ENCODE measurements around the gene LRRC18.

LRRC18 gene

DNA sequence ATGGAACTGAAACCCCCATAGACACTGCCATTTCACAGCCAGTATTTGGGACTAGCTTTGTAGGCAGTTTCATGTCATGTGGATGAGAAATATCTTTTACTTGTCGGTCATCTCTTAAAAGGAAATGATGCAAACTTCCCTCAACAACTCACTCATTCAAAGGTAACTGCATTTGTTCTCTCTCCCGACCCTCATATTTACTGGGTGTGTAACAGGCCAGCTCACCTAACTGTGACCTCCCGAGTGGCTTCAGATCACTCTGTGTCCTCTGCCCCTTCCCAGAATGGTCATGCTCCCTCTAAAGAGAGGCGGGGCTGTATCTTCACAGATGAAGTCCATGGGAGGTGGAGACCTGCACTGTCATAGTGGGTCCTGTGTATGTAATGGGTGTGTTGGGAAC lies 14.7 kb downstream of the LRRC18 start:
- no peak for DNase-seq (ENCODE audit: low read depth in 1 of 2, low spot score in 1 of 2)
- TF ChIP-seq GABPA (IDR thresholded peaks at IDR 0.05; ENCODE audit: low read depth): no peak
- TF ChIP-seq, protein P1, sequence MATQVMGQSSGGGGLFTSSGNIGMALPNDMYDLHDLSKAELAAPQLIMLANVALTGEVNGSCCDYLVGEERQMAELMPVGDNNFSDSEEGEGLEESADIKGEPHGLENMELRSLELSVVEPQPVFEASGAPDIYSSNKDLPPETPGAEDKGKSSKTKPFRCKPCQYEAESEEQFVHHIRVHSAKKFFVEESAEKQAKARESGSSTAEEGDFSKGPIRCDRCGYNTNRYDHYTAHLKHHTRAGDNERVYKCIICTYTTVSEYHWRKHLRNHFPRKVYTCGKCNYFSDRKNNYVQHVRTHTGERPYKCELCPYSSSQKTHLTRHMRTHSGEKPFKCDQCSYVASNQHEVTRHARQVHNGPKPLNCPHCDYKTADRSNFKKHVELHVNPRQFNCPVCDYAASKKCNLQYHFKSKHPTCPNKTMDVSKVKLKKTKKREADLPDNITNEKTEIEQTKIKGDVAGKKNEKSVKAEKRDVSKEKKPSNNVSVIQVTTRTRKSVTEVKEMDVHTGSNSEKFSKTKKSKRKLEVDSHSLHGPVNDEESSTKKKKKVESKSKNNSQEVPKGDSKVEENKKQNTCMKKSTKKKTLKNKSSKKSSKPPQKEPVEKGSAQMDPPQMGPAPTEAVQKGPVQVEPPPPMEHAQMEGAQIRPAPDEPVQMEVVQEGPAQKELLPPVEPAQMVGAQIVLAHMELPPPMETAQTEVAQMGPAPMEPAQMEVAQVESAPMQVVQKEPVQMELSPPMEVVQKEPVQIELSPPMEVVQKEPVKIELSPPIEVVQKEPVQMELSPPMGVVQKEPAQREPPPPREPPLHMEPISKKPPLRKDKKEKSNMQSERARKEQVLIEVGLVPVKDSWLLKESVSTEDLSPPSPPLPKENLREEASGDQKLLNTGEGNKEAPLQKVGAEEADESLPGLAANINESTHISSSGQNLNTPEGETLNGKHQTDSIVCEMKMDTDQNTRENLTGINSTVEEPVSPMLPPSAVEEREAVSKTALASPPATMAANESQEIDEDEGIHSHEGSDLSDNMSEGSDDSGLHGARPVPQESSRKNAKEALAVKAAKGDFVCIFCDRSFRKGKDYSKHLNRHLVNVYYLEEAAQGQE (IDR thresholded peaks at IDR 0.05; ENCODE audit: insufficient replicate concordance, low read depth): no peak
- TF ChIP-seq POLR2AphosphoS5 (IDR thresholded peaks at IDR 0.05; ENCODE audit: low read depth): no peak
- TF ChIP-seq SPI1 (IDR thresholded peaks at IDR 0.05; ENCODE audit: borderline replicate concordance, low read depth): no peak
- TF ChIP-seq, protein P2, sequence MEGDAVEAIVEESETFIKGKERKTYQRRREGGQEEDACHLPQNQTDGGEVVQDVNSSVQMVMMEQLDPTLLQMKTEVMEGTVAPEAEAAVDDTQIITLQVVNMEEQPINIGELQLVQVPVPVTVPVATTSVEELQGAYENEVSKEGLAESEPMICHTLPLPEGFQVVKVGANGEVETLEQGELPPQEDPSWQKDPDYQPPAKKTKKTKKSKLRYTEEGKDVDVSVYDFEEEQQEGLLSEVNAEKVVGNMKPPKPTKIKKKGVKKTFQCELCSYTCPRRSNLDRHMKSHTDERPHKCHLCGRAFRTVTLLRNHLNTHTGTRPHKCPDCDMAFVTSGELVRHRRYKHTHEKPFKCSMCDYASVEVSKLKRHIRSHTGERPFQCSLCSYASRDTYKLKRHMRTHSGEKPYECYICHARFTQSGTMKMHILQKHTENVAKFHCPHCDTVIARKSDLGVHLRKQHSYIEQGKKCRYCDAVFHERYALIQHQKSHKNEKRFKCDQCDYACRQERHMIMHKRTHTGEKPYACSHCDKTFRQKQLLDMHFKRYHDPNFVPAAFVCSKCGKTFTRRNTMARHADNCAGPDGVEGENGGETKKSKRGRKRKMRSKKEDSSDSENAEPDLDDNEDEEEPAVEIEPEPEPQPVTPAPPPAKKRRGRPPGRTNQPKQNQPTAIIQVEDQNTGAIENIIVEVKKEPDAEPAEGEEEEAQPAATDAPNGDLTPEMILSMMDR (IDR thresholded peaks at IDR 0.05; ENCODE audit: insufficient read depth, low read length): no peak
- Histone ChIP-seq H3K27ac (replicated peaks) (no peak overlapping the region), H3K4me3 (replicated peaks; ENCODE audit: insufficient read depth, low read length) (no peak overlapping the region), H3K27me3 (ENCODE audit: insufficient read depth, poor library complexity, severe bottlenecking) (no peaks in the 10 kb centered on the region)

- Histone ChIP-seq H3K4me3 (replicated peaks; ENCODE audit: insufficient read depth, low read length) (no peak overlapping the region), H3K27ac (replicated peaks) (no peak overlapping the region), H3K27me3 (ENCODE audit: insufficient read depth, poor library complexity, severe bottlenecking) (no peaks in the 10 kb centered on the region)
- DNase-seq (ENCODE audit: low read depth in 1 of 2, low spot score in 1 of 2): no peak
- TF ChIP-seq SPI1 (IDR thresholded peaks at IDR 0.05; ENCODE audit: borderline replicate concordance, low read depth): no peak
Measured at GRCh38 chr10:48923748-48924147, 15.9 kb downstream of the LRRC18 start.

DNA sequence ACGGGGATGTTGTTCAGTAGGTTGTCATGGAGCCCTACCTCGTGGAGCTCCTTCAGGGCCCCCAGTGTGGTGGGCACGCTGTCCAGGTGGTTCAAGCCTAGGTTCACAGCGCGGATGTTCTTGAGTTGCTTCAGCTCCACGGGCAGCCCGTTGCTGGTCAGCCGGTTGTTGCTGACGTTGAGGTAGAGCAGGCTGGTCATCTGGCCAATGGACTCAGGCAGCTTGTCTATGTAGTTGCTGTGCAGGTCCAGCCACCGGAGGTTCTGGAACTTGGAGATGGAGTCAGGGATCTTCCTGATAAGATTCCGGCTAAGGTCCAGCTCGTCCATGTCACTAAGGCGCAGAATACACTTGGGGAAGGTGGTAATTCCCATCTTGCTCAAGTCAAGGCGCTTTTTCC lies 26.0 kb downstream of the LRRC18 start:
- no peak for TF ChIP-seq GABPA (IDR thresholded peaks at IDR 0.05; ENCODE audit: low read depth)
- TF ChIP-seq POLR2AphosphoS5 (IDR thresholded peaks at IDR 0.05; ENCODE audit: low read depth): no peak
- TF ChIP-seq, protein P1 (IDR thresholded peaks at IDR 0.05; ENCODE audit: insufficient replicate concordance, low read depth): no peak
- no peak for TF ChIP-seq SPI1 (IDR thresholded peaks at IDR 0.05; ENCODE audit: borderline replicate concordance, low read depth)
- TF ChIP-seq, protein P2 (IDR thresholded peaks at IDR 0.05; ENCODE audit: insufficient read depth, low read length): no peak
- DNase-seq (ENCODE audit: low read depth in 1 of 2, low spot score in 1 of 2): no peak
- no peak overlapping the region for H3K4me3 ChIP-seq (replicated peaks; ENCODE audit: insufficient read depth, low read length)
- no peaks in the 10 kb centered on the region for H3K27me3 ChIP-seq (ENCODE audit: insufficient read depth, poor library complexity, severe bottlenecking)
- H3K27ac ChIP-seq (replicated peaks): no peak overlapping the region

DNA sequence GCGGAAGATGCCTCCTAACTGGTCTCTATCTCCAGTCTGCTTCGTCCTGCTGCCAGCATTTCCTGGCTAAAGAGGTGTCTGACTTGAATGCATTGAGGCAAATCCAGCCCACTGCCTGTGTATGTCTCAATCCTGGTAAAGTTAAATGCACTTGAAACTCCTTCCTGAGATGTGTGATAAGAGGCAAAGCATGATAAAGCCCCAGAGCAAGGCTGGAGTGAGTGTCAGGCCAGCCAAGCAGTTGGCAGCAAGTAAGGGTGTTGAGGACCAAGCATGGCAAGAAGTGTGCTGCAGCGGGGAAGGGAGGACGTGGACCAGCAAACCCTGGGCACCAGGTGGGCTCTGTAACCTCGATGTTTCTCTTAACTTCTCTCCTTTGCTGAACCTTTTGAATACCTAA lies 29.1 kb downstream of the LRRC18 start:
- H3K27ac ChIP-seq (replicated peaks): no peak overlapping the region
- H3K4me3 ChIP-seq (replicated peaks; ENCODE audit: insufficient read depth, low read length): no peak overlapping the region
- no peaks in the 10 kb centered on the region for H3K27me3 ChIP-seq (ENCODE audit: insufficient read depth, poor library complexity, severe bottlenecking)
- TF ChIP-seq POLR2AphosphoS5 (IDR thresholded peaks at IDR 0.05; ENCODE audit: low read depth) (no peak), GABPA (IDR thresholded peaks at IDR 0.05; ENCODE audit: low read depth) (no peak), SPI1 (IDR thresholded peaks at IDR 0.05; ENCODE audit: borderline replicate concordance, low read depth) (no peak)
- TF ChIP-seq, protein P2 (IDR thresholded peaks at IDR 0.05; ENCODE audit: insufficient read depth, low read length): no peak
- TF ChIP-seq, protein P1 (IDR thresholded peaks at IDR 0.05; ENCODE audit: insufficient replicate concordance, low read depth): no peak
- no peak for DNase-seq (ENCODE audit: low read depth in 1 of 2, low spot score in 1 of 2)

All from HL-60 (cell line).